ENCODE measurements around the gene EYA4. TPM values are rescaled to one million over a fixed set of nuclear protein-coding genes. Genes with fewer than 3 reads are reported as not detected.

The EYA4 gene
- polyA plus RNA-seq, 2 of the 4 experiments (the other 2 are of a cell fraction): 14.4 to 28.3 TPM

DNA sequence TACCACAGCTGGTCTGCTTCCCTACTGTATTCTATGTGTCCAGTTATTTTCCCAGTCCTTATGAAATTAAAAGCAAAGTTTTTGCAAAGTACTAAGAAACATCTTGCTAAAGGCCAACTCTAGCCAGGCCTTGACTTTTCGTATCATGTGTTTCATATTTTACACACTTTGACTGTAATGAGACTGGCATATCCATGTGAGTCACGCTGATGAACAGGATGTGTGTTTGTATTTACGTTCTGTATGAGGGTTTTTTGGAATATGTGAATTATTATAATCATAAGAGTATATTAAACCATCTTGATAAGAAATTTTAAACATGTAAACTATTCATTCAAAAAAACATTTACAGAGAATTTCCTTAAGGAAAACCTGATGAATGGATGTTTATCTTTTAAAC is 59.7 kb downstream of the EYA4 start (continued):
- TF ChIP-seq FOSL2 (IDR thresholded peaks at IDR 0.05) (no peak), FOSL2 (CRISPR knock-in tag; IDR thresholded peaks at IDR 0.05) (no peak), HOXB5 (CRISPR knock-in tag; IDR thresholded peaks at IDR 0.05) (no peak), ZNF302 (CRISPR knock-in tag; IDR thresholded peaks at IDR 0.05) (no peak), EHMT2 (IDR thresholded peaks at IDR 0.05; ENCODE audit: low read depth) (no peak)
- TF ChIP-seq, protein P1, sequence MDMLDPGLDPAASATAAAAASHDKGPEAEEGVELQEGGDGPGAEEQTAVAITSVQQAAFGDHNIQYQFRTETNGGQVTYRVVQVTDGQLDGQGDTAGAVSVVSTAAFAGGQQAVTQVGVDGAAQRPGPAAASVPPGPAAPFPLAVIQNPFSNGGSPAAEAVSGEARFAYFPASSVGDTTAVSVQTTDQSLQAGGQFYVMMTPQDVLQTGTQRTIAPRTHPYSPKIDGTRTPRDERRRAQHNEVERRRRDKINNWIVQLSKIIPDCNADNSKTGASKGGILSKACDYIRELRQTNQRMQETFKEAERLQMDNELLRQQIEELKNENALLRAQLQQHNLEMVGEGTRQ (IDR thresholded peaks at IDR 0.05): no peak

DNA sequence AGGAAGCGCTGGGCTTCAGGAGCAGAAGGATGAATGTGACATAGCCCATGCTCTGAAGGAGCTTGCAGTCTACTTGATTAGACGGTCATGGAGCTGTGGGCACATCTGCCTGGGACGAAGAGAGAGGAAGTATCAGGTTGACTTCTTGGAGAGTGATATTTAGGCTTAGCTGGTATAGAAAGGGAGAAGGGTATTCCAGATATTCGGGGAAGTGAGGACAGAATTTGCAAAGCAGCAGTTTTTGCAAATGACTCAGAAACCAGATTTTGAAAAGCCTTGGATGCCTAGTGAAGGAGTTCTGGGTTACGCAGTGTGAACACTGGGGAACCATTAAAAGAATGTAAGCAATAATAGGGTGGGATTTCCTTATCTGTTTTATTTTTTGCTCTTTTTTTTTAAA is 60.7 kb downstream of the EYA4 start:
- TF ChIP-seq SREBF2 (IDR thresholded peaks at IDR 0.05) (no peak), ZFP36 (IDR thresholded peaks at IDR 0.05; ENCODE audit: borderline replicate concordance, partially characterized antibody) (no peak), CBX8 (IDR thresholded peaks at IDR 0.05) (no peak), RARB (CRISPR knock-in tag; IDR thresholded peaks at IDR 0.05) (no peak), JUNB (IDR thresholded peaks at IDR 0.05) (no peak)
- TF ChIP-seq, protein P2, sequence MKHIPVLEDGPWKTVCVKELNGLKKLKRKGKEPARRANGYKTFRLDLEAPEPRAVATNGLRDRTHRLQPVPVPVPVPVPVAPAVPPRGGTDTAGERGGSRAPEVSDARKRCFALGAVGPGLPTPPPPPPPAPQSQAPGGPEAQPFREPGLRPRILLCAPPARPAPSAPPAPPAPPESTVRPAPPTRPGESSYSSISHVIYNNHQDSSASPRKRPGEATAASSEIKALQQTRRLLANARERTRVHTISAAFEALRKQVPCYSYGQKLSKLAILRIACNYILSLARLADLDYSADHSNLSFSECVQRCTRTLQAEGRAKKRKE (CRISPR knock-in tag; IDR thresholded peaks at IDR 0.05; ENCODE audit: low read depth): no peak
- CTCF ChIA-PET: no interaction called here
- FAIRE-seq: no peak
- H3K4me3 ChIP-seq: no peak overlapping the region
- 84% methylated on average over 5 of the region's 5 CpGs for WGBS (ENCODE audit: missing lambda C conversion rate)
- ATAC-seq: no peak
- no peaks in the 10 kb centered on the region for H3K4me1 ChIP-seq
- H3K4me2 ChIP-seq: no peak overlapping the region
- H3K9me3 ChIP-seq: no peaks in the 10 kb centered on the region
- POLR2A ChIA-PET: no interaction called here
- H3K27ac ChIP-seq: no peak overlapping the region
- DNase-seq (ENCODE audit: low read depth in 1 of 2, low spot score in 1 of 2): no peak

DNA sequence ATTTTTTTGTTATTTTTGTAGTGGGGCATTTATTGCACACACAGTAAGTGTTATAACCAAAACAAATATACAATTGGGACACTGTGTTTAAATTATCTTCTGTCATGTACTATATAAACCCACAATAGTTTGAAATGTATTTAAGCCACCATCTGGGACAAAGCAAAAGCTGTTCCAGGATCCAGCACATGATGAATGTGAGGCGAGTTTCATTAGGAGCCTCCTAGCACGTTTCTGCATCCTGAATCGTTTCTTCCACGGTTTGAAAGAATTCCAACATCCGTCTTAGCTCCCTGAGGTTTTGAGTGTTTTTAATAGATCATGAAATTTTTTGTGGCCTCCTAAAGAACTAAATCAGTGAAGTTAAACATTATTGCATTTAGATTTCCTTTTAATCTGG is 65.8 kb downstream of the EYA4 start:
- ATAC-seq: no peak
- CTCF ChIA-PET: no interaction called here

More for the DNA sequence above, 65.8 kb downstream of the EYA4 start:
- Histone ChIP-seq H3K4me1 (no peaks in the 10 kb centered on the region), H3K4me3 (no peak overlapping the region), H3K4me2 (no peak overlapping the region), H3K9me3 (no peaks in the 10 kb centered on the region), H3K27ac (no peak overlapping the region)
- FAIRE-seq (no peak), DNase-seq (ENCODE audit: low read depth in 1 of 2, low spot score in 1 of 2) (no peak)
- WGBS (ENCODE audit: missing lambda C conversion rate): 93% methylated on average over 5 of the region's 5 CpGs
- TF ChIP-seq RCOR1 (IDR thresholded peaks at IDR 0.05; ENCODE audit: low read depth, low read length) (no peak), CBX8 (IDR thresholded peaks at IDR 0.05) (no peak), JUNB (IDR thresholded peaks at IDR 0.05) (no peak), FOXS1 (CRISPR knock-in tag; IDR thresholded peaks at IDR 0.05) (no peak), MYC (IDR thresholded peaks at IDR 0.05; ENCODE audit: borderline replicate concordance, low read length) (no peak), TP53 (CRISPR knock-in tag; IDR thresholded peaks at IDR 0.05) (no peak), GATA3 (IDR thresholded peaks at IDR 0.05; ENCODE audit: borderline replicate concordance) (no peak), POLR2AphosphoS2 (conservative IDR thresholded peaks at IDR 0.05; ENCODE audit: low read length) (no peak), POLR2A (IDR thresholded peaks at IDR 0.05; ENCODE audit: low read length) (no peak), HEYL (CRISPR knock-in tag; IDR thresholded peaks at IDR 0.05) (no peak), MAZ (IDR thresholded peaks at IDR 0.05; ENCODE audit: borderline replicate concordance, low read depth, low read length) (no peak), NPAS2 (CRISPR knock-in tag; IDR thresholded peaks at IDR 0.05; ENCODE audit: borderline replicate concordance) (no peak), MAFK (IDR thresholded peaks at IDR 0.05; ENCODE audit: partially characterized antibody) (no peak), JUN (IDR thresholded peaks at IDR 0.05) (no peak)
- TF ChIP-seq, protein P3, sequence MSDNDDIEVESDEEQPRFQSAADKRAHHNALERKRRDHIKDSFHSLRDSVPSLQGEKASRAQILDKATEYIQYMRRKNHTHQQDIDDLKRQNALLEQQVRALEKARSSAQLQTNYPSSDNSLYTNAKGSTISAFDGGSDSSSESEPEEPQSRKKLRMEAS (IDR thresholded peaks at IDR 0.05): no peak
- TF ChIP-seq, protein P2 (CRISPR knock-in tag; IDR thresholded peaks at IDR 0.05; ENCODE audit: low read depth): no peak
- TF ChIP-seq, protein P4, sequence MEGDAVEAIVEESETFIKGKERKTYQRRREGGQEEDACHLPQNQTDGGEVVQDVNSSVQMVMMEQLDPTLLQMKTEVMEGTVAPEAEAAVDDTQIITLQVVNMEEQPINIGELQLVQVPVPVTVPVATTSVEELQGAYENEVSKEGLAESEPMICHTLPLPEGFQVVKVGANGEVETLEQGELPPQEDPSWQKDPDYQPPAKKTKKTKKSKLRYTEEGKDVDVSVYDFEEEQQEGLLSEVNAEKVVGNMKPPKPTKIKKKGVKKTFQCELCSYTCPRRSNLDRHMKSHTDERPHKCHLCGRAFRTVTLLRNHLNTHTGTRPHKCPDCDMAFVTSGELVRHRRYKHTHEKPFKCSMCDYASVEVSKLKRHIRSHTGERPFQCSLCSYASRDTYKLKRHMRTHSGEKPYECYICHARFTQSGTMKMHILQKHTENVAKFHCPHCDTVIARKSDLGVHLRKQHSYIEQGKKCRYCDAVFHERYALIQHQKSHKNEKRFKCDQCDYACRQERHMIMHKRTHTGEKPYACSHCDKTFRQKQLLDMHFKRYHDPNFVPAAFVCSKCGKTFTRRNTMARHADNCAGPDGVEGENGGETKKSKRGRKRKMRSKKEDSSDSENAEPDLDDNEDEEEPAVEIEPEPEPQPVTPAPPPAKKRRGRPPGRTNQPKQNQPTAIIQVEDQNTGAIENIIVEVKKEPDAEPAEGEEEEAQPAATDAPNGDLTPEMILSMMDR (IDR thresholded peaks at IDR 0.05): no peak
- TF ChIP-seq, protein P5, sequence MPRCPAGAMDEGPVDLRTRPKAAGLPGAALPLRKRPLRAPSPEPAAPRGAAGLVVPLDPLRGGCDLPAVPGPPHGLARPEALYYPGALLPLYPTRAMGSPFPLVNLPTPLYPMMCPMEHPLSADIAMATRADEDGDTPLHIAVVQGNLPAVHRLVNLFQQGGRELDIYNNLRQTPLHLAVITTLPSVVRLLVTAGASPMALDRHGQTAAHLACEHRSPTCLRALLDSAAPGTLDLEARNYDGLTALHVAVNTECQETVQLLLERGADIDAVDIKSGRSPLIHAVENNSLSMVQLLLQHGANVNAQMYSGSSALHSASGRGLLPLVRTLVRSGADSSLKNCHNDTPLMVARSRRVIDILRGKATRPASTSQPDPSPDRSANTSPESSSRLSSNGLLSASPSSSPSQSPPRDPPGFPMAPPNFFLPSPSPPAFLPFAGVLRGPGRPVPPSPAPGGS (IDR thresholded peaks at IDR 0.05): no peak
- TF ChIP-seq, protein P6, sequence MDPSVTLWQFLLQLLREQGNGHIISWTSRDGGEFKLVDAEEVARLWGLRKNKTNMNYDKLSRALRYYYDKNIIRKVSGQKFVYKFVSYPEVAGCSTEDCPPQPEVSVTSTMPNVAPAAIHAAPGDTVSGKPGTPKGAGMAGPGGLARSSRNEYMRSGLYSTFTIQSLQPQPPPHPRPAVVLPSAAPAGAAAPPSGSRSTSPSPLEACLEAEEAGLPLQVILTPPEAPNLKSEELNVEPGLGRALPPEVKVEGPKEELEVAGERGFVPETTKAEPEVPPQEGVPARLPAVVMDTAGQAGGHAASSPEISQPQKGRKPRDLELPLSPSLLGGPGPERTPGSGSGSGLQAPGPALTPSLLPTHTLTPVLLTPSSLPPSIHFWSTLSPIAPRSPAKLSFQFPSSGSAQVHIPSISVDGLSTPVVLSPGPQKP (IDR thresholded peaks at IDR 0.05; ENCODE audit: low read depth, low read length): no peak
- POLR2A ChIA-PET: no interaction called here
